ENCODE data around the gene GULP1.

GRCh38 chr2:188364033-188364630 lies 72.5 kb downstream of the GULP1 start:
- no peak for TF ChIP-seq POLR2AphosphoS5 (IDR thresholded peaks at IDR 0.05; ENCODE audit: low read depth, low read length)
- TF ChIP-seq POLR2A (IDR thresholded peaks at IDR 0.05; ENCODE audit: low read depth, low read length) = no peak
- TF ChIP-seq PAX5 (IDR thresholded peaks at IDR 0.05; ENCODE audit: insufficient read depth, low read length, severe bottlenecking) = no peak
- TF ChIP-seq TAF1 (IDR thresholded peaks at IDR 0.05; ENCODE audit: low read depth, low read length) = no peak
- no peak for TF ChIP-seq POU2F2 (IDR thresholded peaks at IDR 0.05; ENCODE audit: low read depth, low read length)

Measured in GM12891 (cell line).